Left renal pelvis (tissue), 4 donors: ENCODE measurements around the gene SPACDR. TPM values are rescaled to one million over a fixed set of nuclear protein-coding genes. Genes with fewer than 3 reads are reported as not detected.

Experiments
- DNase-seq, 4 donors: peaks; one replicate each; pipeline ENCODE4 v3.0.0-alpha.2; 2013; ENCODE audit warnings: low read depth in 4 of 4, low spot score in 3 of 4
- polyA plus RNA-seq, 4 donors: library from polyadenylated mRNA; unstranded; fragments of 120-200 nt; gene quantifications; one replicate each; pipeline ENCODE4 v1.2.1, GENCODE V29; 2013; ENCODE audit not compliant: insufficient read length in 4 of 4

SPACDR gene
- polyA plus RNA-seq, 4 donors: 0.59 to 3.0 (median 1.5) TPM

GRCh38 chr7:100437150-100438100, 26.6 kb downstream of the SPACDR start:
- DNase-seq: no peak

GRCh38 chr7:100435401-100436304, 28.4 kb downstream of the SPACDR start:
- no peak for DNase-seq

GRCh38 chr7:100434297-100435144, 29.5 kb downstream of the SPACDR start:
- DNase-seq: no peak

GRCh38 chr7:100433592-100434296, 30.3 kb downstream of the SPACDR start:
- no peak for DNase-seq

GRCh38 chr7:100433276-100433591, 30.8 kb downstream of the SPACDR start:
- no peak for DNase-seq

GRCh38 chr7:100432621-100433275, 31.3 kb downstream of the SPACDR start:
- DNase-seq: no peak

GRCh38 chr7:100432053-100432452, 32.0 kb downstream of the SPACDR start:
- DNase-seq: no peak

- DNase-seq: no peak
These were observed 32.7 kb downstream of the SPACDR start for GRCh38 chr7:100431286-100431735.

GRCh38 chr7:100430493-100431285, 33.4 kb downstream of the SPACDR start:
- no peak for DNase-seq

- peak; percentile 88 to 93 (median 89) for DNase-seq
These were observed 34.2 kb downstream of the SPACDR start, which contains the start of gene MEPCE for GRCh38 chr7:100429637-100430492. TSS of gene MEPCE (plus strand) at chr7:100429831. CDS start at chr7:100430019, 188 bp downstream.

GRCh38 chr7:100428967-100429636, 35.0 kb downstream of the SPACDR start:
- peak; percentile 99 to 100 (median 99) for DNase-seq

- DNase-seq: peak; percentile 94 to 96 (median 95)
These were observed 35.7 kb downstream of the SPACDR start, which contains the start of gene ZCWPW1 for GRCh38 chr7:100428199-100428966. TSS of gene ZCWPW1 (minus strand) at chr7:100428703. CDS start at chr7:100420649, 8,054 bp downstream.

- DNase-seq: no peak
These were observed 36.3 kb downstream of the SPACDR start for GRCh38 chr7:100427762-100428198.

- DNase-seq: no peak
These were observed 37.5 kb downstream of the SPACDR start for GRCh38 chr7:100426516-100426915.

- DNase-seq: no peak
These were observed 38.7 kb downstream of the SPACDR start for GRCh38 chr7:100425347-100425746.

- DNase-seq: no peak
These were observed 40.7 kb downstream of the SPACDR start for GRCh38 chr7:100423315-100423714.
